Lower leg skin (tissue), 4 donors: ENCODE data around the gene ANKRD34A. TPM values are rescaled to one million over a fixed set of nuclear protein-coding genes. Genes with fewer than 3 reads are reported as not detected.

ENCODE experiments used
- DNase-seq, 2 donors: peaks; one replicate each; pipeline ENCODE4 v3.0.0-alpha.2; 2019; ENCODE audit warnings: low spot score in 2 of 2
- H3K4me3 ChIP-seq: fragments of 200-600 bp; sonication (generic); 2 replicates; pipeline ENCODE4 v1.5.1; 2017; ENCODE audit warnings: mild to moderate bottlenecking, low read depth; ENCODE audit not compliant: poor library complexity, severe bottlenecking
- POLR2A ChIP-seq, 2 donors: fragments of 450-650 bp; IDR thresholded peaks; one replicate each; pipeline ENCODE4 v1.6.1; 2016 to 2017; ENCODE audit warnings: antibody characterized with exemption in 2 of 2, mild to moderate bottlenecking in 1 of 2, moderate library complexity in 1 of 2
- WGBS, 2 donors: methylation state at CpG; one replicate each; pipeline ENCODE4 v1.1.5; 2018; 5-methylcytosine and 5-hydroxymethylcytosine counted together
- intact Hi-C: fragments of 100-400 bp; cut with DNase I; formaldehyde crosslinking; loops from one replicate; pipeline ENCODE4 v1.15.0; 2023; ENCODE audit warnings: low total_unique reads
- total RNA-seq, 4 donors: library from RNA; depleted of rRNA; stranded (reverse); fragments of >200 nt; gene quantifications; one replicate each; pipeline ENCODE4 v1.1.0, GENCODE V29; 2016
- TF ChIP-seq, protein P1 (sequence below), 3 donors: fragments of 450-650 bp; IDR thresholded peaks; one replicate each; pipeline ENCODE4 v1.5.1; 2016; ENCODE audit warnings: antibody characterized with exemption in 3 of 3, mild to moderate bottlenecking in 3 of 3, moderate library complexity in 2 of 3

Gene ANKRD34A
- total RNA-seq, 4 donors from 2014 or later, result 0.12 to 1.3 (median 0.39) TPM

- DNase-seq, result no peak
- peak overlapping the region; percentile 42 for H3K4me3 ChIP-seq
- 1% methylated on average over 5 of the region's 5 CpGs for WGBS, 2 donors
- no peak for TF ChIP-seq POLR2A (IDR thresholded peaks at IDR 0.05)
- TF ChIP-seq, protein P1, sequence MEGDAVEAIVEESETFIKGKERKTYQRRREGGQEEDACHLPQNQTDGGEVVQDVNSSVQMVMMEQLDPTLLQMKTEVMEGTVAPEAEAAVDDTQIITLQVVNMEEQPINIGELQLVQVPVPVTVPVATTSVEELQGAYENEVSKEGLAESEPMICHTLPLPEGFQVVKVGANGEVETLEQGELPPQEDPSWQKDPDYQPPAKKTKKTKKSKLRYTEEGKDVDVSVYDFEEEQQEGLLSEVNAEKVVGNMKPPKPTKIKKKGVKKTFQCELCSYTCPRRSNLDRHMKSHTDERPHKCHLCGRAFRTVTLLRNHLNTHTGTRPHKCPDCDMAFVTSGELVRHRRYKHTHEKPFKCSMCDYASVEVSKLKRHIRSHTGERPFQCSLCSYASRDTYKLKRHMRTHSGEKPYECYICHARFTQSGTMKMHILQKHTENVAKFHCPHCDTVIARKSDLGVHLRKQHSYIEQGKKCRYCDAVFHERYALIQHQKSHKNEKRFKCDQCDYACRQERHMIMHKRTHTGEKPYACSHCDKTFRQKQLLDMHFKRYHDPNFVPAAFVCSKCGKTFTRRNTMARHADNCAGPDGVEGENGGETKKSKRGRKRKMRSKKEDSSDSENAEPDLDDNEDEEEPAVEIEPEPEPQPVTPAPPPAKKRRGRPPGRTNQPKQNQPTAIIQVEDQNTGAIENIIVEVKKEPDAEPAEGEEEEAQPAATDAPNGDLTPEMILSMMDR (IDR thresholded peaks at IDR 0.05), result no peak
- intact Hi-C loops, result no loop called here
These were observed 857 bp upstream of the ANKRD34A start for GRCh38 chr1:145965119-145965744.

- 24 to 26% methylated on average over 5 of the region's 5 CpGs for WGBS, 2 donors
- peak in 1 of 2 donors; percentile 63 for DNase-seq
- no peak overlapping the region for H3K4me3 ChIP-seq
- no peak for TF ChIP-seq POLR2A (IDR thresholded peaks at IDR 0.05)
- TF ChIP-seq, protein P1 (IDR thresholded peaks at IDR 0.05), result no peak
- intact Hi-C loops, result no loop called here
These were observed 933 bp downstream of the ANKRD34A start for GRCh38 chr1:145963265-145964019.

- H3K4me3 ChIP-seq, result peak overlapping the region; percentile 43
- TF ChIP-seq, protein P1 (IDR thresholded peaks at IDR 0.05), result no peak
- no peak for TF ChIP-seq POLR2A (IDR thresholded peaks at IDR 0.05)
- WGBS, 2 donors, result 3 to 4% methylated on average over 18 to 29 of the region's 36 CpGs
- DNase-seq, result peak in 1 of 2 donors; percentile 88
- intact Hi-C loops, result no loop called here
These were observed 1.9 kb downstream of the ANKRD34A start for GRCh38 chr1:145962157-145963102.

DNA sequence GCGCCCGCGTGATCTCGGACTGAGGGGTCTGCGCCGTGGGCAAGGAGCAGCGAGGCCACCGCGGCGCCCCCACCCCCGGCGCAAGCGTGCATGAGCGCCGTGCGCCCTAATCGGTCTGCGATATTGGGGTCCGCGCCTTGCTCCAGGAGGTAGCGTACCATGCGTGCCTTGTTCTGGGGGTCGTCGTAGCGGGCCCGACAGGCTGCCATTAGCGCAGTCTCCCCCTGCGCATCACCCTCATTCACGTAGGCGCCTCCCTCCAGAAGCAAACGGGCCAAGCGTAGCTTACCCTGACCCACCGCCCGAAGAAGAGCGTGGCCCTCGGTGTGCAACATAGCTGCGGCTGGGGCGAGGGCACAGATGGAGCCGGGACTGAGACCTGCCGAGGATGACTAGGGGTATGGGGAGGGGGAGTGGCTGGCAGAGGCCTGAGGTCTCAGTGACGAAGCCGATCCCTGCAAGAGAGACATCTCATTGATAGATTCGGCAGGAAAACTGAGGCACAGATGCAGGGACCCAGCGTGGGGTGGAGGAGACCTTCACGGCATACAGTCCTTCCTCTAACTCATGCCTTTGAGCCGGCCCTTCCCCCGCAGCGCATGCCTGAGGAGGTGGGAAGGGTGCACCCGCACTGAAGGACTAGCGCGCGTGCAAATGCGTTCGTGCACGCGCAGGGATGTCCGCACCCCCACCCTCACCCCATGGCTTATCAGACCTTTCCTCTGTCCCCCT, 2.8 kb downstream of the ANKRD34A start:
- peak in 1 of 2 donors; percentile 93 for DNase-seq
- WGBS, 2 donors, result 0 to 1% methylated on average over 27 to 44 of the region's 57 CpGs
- intact Hi-C loops, result no loop called here
- H3K4me3 ChIP-seq, result peak overlapping the region; percentile 43
- no peak for TF ChIP-seq POLR2A (IDR thresholded peaks at IDR 0.05)
- TF ChIP-seq, protein P1 (IDR thresholded peaks at IDR 0.05), result no peak

GRCh38 chr1:145961109-145961424, 3.3 kb downstream of the ANKRD34A start:
- intact Hi-C loops, result no loop called here
- peak in 1 of 2 donors; percentile 85 for DNase-seq
- WGBS, 2 donors, result 0 to 1% methylated on average over 16 of the region's 22 CpGs
- TF ChIP-seq, protein P1 (IDR thresholded peaks at IDR 0.05), result no peak
- no peak for TF ChIP-seq POLR2A (IDR thresholded peaks at IDR 0.05)
- peak overlapping the region; percentile 31 for H3K4me3 ChIP-seq
